B cell (primary cell): ENCODE measurements around the gene XPO5.

Source experiments
- CTCF ChIP-seq: fragments of 200-600 bp; IDR thresholded peaks from one replicate; pipeline ENCODE4 v1.8.0; 2022; ENCODE audit warnings: antibody characterized with exemption, mild to moderate bottlenecking
- EZH2 ChIP-seq: IDR thresholded peaks from 2 replicates; pipeline ENCODE4 v1.6.1; 2012; ENCODE audit warnings: borderline replicate concordance, low read depth, mild to moderate bottlenecking, moderate library complexity, low read length; ENCODE audit not compliant: insufficient read depth, poor library complexity, severe bottlenecking

DNA sequence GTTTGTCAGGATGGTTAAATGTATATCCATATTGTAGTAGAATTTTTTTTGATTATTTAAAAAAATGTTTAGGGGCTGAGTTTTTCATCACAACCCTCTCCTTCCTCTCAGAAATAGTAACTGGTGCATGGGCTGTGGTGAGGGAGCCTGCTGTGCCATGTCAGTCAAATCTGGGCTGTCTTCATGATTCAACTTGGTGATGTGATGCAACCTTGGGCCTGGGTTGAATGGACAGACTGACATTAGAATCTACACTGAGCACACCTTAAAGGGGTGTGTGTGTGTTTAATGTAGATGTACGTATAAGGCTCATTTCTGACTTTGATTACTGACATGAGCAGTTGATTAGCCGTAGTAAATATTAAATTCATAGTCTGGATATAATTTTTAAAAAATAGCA, 94.8 kb downstream of the XPO5 start:
- TF ChIP-seq CTCF, result no peak
- no peak for TF ChIP-seq EZH2
